Medulla oblongata (tissue), 1 donor: ENCODE results near the gene RFTN1.

Source experiments
- DNase-seq: peaks from one replicate; pipeline ENCODE4 v3.0.0-alpha.2; 2015; ENCODE audit errors: extremely low spot score

Gene RFTN1

DNA sequence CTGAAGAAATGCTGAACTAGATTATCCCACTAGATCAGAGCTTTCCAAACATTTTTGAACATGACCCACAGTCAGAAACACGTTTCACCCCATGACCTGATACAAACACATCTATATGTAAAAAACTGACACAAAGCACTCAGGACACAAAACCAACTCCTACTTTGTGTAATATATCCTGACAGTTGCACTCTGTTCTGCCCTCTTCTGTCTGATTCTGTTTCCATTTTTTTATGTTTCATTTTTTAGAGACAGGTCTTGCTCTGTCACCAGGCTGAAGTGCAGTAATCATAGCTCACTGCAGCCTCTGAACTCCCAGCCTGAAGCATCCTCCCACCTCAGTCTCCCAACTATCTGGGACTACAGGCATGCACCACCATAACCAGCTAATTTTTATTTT is 15.8 kb upstream of the RFTN1 start:
- no peak for DNase-seq

DNA sequence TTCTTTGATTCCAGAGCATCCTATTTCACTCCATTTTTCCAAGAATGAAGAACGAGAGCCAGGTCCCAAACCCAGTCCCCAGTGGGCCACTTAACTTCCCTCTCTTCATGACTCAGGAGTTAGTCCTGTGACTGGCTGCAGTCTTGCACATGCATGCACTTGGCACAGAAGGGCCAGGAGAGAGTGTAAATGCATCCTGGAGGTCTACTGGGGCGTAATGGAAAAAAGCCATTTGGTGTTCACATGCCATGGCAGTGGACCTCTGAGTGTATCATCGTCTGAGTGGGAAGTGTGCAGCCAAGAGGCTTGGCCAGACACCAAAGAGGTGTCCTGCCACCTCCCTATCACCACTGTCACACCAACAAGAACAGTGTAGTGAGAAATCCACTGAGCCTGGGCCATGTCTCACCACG is 15.1 kb upstream of the RFTN1 start:
- DNase-seq, result no peak

DNA sequence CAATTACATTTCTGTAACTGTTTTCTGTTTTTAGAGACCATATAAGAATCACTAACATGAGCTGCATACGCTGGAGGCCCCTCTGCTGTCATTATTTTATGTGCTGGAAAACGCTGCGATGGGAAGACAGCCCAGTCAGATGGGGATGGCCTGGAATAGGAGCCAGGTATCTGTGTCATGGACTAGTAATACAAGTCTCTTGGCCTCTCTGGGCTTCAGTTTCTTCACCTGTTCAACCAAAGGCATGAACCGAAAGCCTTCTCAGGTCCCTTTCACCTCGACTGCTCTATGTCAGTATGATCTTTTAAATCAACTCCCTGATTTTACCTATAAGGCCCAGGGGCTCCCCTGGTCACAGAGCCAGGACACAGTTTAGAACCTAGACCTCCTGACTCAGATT is 14.6 kb upstream of the RFTN1 start:
- DNase-seq, result no peak

DNA sequence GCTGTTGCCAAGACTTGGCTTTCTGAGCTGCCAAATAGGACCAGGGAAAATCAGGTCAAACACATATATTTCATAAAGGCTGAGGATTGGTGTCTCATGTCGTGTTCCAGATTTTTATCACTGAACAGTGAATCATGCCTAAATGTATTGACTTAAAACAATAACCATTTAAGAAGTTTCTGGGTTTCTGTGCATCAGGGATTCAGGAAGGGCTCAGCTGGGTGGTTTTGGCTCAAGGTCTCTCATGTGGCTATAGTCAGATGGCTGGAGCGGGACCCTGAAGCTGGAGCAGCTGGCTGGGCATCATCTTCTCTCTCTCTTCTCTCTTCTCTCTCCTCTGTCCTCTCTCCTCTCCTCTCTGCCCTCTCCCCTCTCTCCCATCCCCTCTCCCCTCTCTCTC is 10.7 kb upstream of the RFTN1 start:
- DNase-seq, result no peak

DNA sequence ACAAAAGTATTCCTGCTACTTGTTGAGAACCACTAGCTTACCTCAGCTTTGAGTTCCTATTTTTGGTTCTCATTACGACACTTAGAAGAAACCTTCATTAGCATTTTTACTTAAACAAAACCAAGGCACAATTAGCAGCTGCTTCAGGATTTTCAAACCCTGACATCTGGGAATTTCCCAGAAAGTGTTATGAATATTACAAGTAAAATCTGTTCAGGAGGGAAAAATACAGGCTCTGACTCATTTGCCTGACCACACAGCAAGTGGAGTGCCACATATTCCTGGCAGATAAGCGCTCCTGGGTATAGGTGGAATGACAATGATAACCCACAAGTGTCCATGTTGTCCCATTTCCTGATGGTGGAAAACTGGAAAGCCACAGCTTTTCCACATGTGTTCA is 10.3 kb upstream of the RFTN1 start:
- DNase-seq, result no peak

DNA sequence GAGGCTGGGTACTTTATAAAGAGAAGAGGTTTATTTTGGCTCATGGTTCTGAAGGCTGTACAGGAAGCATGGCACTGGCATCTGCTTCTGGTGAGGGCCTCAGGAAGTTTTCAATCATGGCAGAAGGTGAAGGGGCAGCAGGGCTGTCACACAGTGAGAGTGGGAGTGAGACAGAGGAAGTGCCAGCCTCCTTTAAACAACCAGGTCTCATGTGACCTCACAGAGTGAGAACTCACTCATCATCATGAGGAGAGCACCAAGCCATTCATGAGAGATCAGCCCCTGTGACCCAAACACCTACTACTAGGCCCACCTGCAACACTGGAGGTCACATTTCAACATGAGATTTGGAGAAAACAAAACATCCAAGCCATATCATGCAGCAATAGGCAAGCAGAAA is 9.3 kb upstream of the RFTN1 start:
- DNase-seq, result no peak

DNA sequence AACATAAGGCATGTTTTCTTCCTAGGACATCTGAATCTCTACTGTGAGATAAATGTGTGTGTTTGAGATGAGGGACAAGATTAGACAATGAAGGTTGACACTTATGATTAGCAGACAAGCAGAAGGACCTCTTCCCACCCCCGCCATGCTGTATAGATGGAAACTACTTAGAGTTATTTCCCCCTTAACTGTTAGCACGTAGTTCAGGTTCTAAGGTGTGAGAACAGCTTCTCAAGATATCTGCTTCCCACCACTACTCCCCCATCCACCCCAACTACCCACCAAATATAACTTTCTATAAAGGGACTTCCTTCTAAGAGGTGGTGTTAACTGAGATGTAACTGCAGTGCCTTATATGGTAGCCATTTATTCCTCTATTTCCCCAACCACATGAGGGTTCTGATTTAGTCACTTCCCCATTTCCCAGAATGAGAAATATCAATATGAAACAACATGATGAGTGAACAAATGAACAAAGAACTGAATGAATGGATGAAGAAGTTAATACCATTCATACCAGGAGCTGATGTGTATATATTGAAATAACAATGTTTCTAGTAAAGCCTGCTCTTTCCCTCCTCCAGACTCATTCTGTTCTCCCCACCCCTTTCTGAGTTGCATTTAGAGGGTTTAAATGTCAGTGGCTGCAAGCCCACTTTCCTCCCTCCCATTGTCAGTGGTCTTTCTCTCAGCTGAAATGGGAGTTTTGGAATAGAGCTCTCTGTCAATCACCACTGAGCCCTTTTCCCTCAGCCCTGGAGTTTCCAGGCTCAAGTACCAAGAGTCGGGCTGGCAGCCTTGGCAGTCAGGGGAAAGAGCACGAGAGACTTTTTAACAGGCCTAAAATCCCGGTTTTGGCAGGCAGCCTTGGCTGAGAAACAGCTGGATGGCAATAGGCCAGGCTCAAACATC is 7.7 kb upstream of the RFTN1 start:
- no peak for DNase-seq

DNA sequence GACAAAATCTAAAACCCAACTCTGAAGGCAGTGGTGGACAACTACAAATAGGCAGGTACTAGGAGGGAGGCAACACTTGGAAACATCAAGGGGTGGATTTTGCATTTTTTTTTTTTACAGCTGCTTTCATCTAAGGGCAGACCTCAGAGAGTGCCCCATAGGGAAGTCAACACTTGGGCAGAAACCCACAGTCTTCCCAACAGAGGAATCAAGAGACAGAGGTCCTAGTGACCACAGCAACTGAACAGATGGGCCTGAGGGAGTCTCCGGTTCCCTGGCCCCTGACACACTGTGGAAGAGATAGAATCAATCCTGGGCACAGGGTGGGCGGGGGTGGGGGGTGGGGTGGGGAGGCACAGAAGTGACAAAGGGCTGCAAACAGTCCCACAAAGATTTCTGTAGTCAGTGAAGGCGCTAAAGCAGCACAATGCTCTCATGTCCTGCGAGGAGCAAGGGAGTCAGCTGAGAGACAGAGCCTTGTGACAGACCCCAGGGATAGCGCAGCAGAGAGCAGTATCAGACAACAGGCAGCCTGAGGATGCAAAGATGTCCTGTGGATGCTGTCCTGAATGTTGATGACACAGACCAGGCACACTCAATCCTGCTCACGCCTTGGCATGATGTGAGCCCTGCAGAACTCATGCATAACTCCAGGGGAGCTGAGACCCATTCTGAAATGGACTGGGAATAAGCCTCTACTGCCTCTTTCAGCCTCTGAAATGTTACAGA is 6.9 kb upstream of the RFTN1 start:
- no peak for DNase-seq

DNA sequence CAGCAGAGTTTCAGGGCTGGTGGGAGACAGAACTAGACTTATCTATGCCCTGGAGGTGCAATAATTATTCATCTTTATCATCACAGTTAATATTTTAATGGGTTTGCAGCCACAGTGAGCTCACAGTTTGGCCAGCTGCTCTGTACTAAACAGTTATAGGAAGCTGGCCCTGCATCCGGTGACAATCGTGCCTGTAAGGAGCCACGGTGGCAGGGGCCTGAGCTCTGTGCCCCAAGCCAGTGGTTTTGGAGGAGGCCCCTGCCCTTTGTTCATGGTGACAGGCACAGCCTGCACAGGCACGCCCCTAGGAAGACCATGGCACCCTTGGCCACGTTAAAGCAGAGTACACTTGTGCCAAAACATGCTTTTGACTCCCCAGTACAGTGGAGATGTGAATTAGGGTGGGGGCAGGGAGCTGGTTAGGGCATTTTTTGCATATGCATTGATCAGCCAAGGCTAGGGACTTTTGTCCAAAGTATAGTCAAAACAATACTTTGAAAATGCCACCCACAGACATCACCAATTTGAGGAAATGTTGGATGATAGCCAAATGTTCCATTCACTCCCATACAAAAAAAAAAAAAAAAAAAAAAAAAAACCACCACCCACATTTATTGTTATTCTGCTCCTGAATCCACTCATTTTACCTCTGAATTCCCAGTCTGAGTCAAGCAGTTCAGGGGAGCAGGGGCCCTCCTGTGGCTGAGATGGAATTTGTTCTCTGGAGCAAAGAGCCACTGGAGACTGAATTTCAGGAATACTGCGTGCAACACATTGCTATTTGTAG is 3.4 kb upstream of the RFTN1 start:
- DNase-seq, result peak; percentile 50

DNA sequence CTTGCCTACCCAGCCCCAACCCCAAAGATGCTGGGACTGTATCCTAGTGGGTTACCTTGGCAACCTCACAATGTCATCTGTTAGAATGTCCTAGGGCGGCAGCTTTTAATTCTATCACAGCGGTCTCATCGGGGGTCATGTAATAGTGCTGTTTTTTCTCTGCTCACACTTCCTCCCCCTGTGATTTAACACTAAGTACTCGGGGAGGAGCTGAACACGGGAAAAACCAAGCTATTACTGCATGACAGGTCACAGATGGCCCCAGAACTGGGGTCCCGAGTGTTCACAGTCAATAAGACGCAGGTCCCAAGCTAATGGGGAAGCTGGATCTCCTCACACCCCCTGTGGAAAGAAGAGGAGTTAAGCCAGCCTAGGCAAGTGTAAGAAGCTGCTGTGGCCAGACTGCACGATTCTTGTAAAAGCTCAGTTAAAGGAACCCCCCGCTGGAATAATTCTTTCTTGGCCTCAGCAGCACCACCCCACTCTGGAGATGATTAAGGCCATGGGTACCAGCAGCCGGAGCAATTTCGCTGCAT is 2.5 kb upstream of the RFTN1 start:
- DNase-seq, result no peak

DNA sequence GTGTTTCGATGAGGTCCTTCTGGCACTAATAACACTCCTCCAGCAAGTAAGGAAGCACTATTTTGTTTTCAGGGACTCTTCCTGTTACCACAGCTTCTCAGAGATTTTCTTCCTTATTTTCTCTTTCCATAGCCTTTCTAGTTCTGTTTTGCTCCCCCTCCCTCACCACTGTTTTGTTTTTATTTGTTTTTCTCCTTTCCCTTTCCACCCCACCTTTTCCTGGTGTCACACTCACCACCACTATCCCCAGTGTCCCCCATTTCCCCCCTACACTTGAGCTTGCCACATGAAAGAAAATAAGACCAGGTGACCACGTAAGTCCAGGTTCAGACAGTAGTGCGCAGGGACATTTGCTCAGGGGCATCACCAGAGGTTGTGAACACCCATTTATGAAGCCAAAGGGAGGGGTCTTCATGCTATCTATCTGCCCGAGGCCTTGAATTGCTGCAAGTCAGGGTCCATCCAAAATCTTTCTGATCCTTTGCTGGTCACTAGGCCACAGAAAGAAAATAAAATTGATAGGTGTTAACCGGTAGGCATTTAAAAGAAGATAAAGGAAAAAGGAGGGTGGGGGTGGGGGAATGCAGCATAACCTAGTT is 1.4 kb upstream of the RFTN1 start:
- DNase-seq, result no peak

DNA sequence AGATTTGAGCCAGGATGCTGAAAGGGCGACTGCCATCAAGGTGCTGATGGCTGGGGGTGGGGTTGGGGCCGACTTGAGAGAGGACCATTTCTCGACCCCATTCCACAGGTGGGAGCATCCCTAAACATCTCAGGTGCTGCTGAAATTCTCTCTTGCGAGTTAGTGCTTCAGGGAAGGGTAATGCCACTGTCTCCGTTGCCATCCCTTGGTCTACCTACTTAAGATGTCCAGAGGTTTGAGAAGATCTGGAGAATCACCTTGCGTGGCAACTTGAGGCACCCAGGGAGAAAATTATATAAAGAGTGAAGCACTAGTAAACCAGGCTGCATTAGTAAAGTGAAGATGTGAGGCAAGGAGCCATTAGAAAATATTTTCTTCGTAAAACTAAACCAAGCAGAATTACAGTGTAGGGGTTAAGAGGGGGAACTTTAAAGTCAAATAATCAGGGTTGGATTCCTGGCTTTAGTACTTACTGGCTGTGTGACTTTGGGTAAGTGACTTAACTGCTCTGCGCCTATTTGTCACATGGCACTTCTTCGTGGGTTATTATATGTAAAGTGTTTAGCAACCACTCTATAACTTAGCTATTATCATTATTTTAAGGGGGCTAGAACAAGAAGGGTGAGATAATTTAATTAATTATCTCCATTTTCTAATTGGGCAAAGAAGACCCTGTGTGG is 662 bp upstream of the RFTN1 start:
- DNase-seq, result no peak

DNA sequence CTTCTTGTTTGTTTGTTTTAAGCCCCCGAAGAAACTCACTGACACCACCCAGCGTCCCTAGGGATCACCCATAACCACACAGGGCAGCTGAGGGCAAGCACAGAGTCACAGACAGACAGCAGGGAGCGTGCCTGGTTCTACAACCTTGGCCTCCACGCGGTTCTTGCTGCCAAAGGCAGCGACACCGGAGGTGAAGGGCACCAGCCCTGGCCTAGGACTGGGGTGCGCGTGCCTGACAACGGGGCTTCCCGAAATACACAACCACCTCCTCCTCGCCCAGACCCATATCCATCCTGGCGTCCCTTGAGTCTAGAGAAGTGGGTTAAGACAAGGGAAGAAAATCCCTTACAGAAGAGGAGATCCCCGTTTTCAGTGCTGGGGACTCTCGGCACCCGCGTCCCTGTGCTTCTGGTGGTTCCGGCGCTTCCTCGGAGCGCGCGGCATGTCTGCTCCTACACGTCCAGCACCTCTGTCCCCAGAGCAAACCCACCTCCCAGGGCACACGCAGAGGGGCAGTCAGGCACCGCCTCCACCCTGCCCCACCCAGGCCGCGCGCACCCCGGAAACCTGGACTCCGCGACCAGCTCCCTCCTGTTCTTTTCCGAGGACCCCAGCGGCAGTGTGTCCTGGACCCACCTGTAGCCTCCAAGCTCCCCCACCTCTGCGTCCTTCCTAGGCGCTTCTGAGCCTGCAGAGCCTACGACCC is 911 bp downstream of the RFTN1 start:
- peak; percentile 17 for DNase-seq

DNA sequence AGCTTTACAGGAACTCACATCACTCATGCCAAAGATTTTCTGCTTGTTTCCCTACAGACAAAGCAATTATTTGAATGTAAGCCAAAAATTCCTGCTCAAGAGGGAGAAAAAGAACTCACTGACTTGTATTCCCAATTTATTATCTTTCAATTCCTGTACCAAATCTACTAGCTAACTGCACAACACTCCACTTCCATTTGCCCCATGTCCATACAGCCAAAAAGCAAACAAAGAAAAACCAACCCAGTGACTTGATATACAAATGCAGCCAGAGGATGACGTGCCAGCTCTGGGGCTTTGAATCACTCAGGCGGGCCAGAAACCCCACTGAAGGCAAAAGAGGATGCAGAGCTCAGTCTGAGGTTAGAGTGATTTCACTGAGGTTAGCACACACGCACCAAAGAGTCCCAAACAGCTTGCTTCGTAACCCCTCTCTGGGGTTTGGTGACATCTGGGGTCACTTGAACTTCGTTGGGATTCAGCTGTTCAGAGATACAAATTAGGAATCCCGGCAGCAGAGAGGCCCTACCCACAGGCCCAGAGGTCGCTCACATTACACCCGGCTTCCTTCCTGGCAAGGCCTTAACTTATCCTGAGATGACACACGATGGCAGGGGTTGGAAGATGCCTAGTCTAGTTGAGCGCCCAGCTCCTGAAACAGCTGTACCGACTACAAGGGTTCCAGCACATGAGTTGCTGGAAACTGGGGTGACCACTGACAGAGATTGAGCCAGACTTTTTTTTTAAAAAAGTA is 1.6 kb downstream of the RFTN1 start:
- DNase-seq, result peak; percentile 30

DNA sequence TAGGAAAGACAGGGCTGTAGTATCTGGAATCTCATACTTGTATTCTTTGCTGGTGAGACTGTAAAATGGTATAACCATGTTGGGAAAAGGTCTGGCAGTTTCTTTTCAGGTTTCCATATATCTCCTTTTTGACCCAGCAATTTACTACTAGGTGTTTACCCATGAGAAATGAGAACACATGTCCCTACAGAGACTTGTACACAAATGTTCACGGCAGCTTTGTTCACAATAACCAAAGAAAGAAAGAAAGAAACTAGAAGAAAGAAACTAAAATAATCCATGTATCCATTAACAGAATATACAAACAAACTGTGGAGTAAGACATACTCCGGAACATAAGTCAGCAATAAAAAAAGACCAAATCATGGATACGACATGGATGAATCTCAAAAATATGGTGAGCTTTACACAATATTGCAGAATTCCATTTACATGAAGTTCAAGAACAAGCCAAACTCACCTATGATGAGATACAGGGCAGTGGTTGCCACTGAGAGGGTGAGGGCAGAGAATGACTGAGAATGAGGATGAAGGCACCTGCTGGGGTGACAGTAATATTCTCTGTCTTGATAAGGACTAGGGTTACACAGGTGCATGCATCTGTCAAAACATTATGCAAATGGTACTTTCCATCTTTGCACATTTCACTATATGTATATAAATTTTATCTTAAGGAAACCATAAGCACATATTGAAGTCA is 2.7 kb downstream of the RFTN1 start:
- no peak for DNase-seq

DNA sequence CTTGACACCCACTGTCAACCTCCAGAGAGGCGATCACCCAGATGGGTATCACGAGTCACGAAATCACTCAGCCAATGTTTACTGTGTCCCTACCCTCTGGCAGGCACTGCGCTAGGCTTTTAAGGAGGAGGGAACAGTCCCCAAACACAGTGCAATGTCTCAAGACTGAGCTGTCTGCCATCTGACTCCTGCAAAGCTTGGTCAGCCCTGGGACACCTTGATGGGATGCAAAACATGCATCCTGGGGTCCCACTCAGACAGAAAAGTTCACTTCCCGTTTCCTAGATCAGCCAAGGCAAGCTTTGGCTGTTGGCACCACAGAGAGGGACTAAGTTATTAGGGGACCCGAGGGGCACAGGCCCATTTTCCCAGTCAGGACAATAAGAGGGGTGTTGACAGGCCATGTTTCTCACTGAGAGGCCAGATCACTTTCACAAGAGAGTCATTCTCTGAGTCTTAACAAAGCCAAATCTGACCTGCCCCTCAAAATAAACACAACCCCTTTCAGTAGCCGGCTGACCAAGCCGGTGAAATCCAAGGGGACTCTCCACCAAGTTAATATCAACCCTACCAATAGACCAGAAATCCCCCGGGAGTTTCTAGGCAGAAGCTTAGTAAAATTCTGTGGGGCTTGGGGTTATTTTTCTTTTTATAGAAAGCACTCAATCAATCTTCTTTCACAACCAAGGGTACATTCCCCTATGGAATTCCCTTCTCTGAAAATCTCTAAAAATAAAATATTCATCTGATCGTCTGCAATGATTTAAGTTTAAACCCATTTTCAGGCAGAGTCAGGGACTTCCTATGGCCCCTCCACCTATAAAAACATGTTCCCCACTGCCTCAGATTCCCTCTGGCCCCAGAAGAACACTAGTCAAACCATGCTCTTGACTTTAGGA is 3.5 kb downstream of the RFTN1 start:
- DNase-seq, result no peak

DNA sequence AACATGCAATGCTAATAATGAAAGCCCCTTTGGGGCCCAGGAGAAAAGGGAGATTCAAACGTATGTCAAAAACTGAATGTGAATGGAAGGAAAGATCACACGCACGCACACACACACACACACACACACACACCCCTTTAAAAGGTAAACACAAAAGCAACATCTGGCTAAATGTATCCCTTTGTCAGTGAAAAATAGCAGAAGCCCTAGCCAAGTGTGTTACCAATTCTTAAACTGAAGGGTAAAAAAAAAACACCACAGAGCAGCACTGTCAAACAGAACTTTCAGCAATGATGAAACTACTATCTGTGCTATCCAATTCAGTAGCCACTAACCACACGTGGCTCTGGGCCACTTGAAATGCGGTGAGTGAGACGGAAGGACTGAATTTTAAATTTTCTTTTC is 4.9 kb downstream of the RFTN1 start:
- DNase-seq, result no peak

DNA sequence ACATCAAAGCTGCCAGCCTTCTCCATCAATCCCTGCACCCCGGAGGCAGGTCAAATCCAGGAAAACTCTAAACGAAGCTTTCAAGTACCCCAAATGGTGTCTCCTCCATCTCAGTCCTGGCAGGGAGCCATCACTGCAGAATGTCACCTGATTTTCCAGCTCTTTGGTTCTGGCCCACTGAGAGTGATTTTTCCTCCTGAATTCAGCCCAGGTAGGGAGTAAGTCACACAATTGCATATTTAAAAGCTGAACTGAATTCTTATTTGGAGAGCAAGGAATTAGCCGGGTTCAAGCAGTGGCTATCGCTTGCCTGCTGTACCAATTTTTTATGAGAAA is 5.3 kb downstream of the RFTN1 start:
- no peak for DNase-seq
